HG03439 (cell line): ENCODE data around the gene BICRA.

Source experiments
- ATAC-seq: cut with Tn5 transposase; IDR thresholded peaks from one replicate; pipeline ENCODE4 v1.9.1; 2021; ENCODE audit warnings: mild to moderate bottlenecking, moderate library complexity; ENCODE audit not compliant: unreplicated experiment

BICRA gene

DNA sequence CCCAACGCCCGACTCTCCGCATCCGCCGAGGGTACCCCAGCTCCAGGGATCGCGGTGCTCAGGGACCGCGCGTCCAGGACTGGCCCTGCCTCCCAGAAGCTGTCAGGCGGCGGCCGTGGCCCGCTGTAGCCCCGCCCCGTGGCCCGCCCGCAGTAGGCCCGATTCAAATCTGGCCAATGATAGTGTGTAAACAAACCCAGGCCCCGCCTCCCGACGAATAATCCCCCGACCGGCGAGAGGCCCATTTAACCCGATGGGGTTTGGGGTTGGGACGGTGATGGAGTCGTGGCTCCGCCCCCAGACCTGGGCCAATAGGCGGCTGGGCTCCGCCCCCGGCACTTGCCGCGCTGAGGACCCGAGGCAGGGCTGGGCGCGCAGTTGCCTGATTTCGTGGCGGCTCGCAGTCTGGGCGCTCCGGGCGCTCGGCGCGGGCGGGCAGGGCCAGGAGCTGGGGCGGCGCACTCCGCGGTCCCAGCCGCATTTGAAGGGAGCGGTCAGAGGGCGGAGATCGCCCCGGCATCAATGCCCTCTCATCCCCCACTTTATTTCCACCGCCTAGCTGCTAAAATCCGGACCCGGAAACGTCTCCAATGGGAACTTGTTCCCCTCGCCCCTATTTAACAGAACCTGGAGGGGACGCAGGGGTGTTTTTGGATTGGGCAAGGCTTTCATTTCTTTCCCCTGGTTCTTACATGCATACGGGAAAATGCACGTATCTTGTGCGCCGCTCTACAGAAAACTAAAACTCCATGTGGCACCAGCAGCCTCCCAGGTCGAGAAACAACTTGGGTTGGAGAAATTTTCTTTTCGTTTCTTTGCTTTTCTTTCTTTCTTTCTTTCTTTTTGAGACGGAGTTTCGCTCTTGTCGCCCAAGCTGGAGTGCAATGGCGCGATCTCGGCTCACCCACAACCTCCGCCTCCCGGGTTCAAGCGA, 8.4 kb upstream of the BICRA start:
- ATAC-seq, result peak; percentile 93

DNA sequence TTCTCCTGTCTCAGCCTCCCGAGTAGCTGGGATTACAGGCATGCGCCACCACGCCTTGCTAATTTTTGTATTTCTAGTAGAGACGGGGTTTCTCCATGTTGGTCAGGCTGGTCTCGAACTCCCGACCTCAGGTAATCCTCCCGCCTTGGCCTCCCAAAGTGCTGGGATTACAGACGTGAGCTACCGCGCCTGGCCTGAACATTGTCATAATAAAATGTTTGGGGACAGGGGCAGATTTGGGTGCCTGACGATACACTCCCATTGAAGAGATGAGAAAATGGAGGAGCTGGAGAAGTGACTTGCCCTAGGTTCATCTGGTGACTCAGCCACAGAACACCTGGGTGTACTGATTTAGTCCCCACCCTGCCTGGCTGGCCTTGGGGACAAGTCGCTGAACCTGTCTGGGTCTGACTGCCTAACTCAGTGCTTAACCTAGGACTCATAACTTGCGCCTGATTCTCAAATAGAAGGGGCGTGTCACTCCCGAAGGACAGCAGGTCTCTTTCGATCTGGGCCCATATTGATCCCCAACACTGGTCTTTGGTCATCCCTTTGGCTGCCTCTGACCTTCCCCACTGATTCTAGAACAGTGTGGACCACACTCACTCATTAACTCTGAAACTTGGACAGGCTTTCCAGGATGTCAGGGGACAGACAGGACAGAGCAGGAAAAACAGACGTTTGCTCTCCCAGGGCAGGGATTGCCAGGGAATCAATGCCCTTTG, 7.6 kb upstream of the BICRA start:
- no peak for ATAC-seq

DNA sequence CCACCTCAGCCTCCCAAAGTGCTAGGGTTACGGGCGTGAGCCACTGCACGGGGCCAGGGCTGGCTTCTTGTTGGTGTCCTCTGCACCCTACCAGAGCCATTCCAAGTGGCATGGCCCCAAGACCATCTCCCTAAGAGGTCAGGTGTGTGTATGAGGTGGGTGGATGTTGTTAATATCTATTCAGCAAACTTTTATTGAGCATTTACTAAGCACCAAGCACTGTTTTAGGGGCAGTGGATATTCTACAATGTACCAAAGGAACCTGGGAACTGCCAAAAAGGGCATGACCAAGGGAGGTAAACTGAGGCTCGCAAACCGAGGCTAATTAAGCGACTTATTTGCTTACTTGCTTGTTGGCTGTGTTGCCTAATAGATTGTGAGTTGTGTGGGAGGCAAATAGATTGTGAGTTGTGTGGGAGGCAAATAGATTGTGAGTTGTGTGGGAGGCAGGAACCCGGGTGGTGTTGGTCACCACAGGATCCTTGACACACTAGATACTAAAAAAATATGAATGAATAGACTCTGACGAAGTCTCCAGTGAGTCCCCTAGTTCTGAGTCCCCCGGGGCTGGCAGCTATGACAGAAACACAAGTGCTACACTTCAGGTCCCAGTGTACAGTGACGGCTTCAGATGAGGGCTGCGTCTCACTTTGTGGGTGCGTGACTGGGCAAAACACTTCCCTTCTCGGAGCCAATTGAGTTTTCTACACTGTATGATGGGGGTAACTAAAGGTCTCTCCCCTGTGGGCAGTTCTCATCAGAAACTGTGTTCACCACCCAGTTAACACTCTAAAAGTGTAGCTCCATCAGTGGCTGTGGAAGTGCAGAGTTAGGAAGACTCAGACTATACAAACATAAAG, 5.0 kb upstream of the BICRA start:
- ATAC-seq, result no peak

DNA sequence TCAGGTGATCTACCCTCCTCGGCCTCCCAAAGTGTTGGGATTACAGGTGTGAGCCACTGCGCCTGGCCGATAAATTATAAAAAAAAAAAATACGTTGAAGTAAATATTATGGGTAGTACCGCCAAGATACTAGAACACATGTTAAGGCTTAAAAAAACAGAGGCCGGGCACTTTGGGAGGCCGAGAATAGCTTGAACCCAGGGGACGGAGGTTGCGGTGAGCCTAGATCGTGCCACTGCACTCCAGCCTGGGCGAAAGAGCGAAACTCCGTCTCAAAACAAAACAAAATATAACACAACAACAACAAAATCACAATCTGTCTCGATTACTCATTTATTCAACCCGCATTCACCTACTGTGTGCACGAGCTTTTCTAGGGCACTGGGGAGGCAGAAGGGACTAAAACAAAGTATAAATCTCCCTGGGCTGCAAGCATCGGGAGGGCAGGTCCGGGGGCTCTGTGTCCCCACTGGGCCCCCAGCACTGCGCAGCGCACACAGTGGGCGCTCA, 1.3 kb upstream of the BICRA start:
- ATAC-seq, result no peak

DNA sequence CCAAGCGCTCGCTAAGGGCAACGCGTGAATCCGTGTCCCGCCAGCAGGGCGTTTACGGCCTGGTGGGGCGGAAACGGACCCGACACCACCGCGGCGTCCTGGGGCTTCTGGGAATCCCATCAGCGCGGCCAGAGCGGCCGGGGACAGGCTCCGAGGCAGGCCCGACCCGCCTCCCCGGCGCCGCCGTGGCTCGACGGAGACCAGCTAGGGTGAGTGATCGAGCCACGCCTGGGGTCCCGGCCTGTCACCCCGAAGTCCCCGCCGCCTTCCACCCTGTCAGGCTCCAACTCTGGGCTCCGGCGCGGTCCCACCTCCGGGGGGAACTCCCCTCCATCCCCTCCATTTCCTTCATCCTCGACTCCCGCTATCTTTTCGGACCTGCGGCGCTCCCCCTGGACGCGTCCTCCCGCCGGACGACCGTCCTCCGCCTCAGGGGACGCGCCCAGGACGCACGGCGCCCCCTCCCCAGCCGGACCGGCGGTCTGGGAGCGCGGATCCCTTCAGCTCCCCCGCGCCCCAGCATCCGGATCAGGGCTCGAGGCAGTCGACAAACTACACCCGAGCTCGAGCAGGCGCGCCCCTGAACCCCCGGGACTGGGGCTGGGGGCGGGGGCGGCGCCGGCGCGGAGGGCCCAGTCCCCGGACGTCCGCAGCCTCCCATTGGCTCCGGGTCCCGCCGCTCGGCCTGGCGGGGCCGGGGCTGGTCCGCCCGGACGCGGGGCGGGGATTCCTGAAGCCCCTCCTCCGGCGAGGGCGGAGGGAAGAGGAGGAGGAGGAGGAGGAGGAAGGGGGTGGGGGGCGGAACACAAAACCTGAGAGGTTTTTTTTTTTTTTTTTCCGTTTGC, 638 bp upstream of the BICRA start:
- ATAC-seq, result peak; percentile 75

DNA sequence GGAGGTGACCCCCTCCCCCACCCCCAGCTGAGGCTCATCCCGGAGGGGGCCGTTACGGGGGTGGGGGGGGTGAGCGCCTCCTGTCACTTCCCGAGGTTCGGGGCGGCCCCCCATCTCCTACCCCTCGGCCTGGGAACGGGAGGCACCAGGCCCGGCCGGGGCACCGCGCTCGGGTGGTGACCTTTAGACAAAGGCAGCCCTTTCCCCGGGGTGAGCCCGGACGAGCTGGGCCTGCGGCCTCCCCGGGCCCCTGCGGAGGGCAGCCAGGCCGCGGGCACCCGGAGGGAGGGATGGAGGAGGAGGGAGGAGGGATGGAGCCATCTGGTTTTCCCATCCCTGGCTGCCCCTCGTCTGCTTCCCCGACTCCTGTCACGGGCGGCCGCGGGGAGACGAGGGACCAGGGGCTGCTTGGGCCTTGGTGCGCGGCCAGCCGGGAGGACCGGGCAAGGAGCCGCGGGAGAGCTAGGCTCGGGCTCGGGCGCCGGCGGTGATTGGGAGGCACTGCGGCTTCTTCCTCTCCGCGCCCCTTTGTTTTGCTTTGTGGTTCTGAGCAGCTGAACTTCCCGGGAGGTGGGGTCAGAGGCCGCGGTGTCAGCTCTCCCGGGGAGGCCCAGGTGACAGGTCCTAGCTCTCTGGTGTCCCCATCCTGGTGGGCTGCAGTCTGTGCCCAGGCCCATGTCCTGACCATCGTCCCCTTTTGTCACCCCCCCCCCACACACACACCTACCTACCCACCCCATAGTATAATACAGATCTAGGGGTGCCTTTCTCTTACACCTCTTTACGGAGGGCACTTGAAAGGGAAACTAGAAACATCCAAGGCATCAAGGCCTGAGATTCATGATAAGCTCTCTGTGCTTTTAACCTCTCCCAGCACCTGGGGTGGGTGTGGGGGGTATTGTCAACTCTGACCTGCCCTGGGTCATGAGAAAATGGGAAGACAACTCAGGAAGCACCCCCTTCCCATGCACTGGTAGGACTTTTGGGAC, 1.3 kb downstream of the BICRA start:
- no peak for ATAC-seq

DNA sequence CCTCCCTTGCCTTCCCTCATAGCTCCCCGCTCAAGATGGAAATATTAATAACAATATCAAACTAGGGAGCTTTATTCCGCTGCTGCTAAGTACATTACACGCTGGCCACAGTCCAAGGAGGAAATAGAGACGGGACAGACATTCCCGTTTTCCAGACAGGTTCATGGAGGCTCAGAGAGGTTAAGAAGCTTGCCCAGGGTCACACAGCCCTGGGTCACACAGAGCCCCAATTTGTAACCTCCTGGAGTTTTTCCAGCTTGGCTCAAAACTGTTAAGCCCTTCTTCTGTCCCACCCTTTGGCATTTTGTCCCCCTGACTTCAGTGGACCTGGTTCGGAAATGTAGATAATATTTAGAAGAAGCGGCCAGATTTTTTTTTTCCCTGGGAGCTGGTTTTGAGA, 2.0 kb downstream of the BICRA start:
- ATAC-seq, result no peak

DNA sequence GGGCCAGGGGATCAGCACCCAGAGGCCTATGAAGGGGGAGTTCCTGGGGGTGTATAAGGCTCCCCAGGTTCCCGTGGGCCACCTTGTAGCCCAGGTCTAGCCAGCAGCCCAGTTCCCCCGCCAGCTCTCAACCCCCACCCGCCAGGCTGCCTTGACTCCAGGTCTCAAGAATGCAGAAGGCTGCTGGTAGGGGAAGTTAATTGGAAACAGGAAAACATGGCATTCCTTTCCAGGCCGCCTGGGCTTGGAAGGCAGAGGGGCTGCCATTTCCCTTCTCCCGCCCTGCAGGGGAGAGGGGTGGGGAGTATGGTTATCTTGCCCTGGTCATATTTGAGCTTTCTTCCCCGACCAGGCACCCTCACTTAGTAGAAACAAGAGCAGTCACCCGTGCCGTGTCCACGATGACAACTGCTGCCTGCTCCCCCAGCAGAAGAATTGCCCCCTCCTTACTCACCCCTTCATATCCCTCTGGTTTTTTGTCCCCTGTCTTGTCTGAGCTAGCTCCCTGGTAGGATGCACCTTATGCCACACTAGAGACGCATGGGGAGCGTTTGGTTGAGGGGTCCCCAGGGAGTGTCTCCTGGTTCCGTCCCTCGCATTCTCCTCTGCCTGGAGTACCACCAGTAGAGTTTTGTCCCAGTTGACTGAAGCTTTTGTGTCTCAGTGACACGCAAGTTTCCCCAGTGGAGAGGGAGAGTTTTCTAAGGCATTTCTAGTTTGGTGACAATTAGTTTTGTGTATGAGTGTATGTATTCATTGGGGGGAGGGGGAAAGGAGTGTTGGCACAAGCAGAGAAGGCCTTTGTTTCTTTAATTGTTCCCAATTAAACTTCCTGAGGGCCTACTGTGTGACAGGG, 4.5 kb downstream of the BICRA start:
- no peak for ATAC-seq

DNA sequence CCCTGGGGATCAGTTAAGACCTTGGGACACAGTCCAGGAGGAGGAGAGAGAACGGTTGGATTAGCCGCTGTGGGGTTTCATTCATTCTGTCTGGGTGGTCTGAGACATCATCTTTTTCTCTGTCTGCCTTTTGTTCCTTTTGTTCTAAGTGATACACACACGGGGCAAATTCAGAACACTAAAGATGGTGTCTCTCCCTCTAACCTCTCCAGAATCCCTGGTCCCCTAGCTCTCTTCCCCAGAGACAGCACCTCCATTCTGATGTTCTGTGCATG, 5.0 kb downstream of the BICRA start:
- no peak for ATAC-seq

DNA sequence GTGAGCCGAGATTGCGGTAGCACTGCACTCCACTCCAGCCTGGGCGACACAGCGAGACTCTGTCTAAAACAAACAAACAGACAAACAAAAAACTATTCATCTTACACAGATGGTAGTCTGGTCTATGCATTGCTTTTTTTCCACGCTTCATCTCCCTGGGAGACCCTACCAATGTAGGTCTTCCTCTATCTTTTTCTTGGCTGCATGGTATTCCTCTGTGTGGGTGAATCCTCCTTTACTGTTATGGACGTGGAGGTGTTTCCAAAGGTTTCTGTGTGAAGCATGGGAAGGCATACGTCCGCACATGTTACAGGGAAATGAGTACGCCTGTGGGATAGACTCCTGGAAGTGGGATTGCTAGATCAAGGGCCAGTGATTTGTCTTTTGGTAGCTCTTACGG, 5.6 kb downstream of the BICRA start:
- ATAC-seq, result no peak

DNA sequence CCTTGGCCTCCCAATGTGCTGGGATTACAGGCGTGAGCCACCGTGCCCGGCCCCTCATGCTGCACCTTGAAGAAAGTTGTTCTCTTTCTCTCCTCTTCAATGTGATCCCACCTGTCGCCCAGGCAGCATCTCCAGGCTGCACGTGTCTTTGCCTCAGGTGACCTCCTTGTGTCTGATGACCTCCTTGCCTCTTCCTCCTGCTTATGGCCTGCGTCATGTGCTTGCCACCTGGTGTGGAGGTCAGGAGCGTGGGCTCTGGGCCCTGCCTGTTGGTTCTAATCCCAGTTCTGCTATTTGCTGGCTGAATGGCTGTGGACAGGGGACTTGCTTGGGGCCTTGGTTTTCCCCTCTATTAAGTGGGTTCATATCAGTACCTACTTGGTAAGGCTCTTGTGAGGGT, 6.3 kb downstream of the BICRA start:
- no peak for ATAC-seq

DNA sequence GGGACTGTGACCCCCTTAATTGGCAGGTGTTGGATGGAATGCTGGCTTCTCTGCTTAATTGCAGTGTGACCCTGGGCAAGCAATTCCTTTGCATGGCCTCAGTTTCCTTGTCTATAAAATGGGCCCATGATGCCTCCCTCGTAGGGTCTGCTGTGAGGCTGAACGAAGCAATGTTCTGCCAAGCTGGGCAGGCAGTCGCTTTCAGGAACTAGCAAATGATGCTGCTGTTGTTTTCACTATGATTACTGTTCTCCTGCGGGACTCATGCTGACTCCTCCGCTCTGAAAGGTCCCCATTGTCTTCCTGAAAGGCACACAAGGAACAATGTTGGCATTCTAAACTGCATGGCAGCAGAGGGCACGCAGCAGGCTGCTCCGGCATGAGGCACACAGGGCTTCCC, 6.8 kb downstream of the BICRA start:
- ATAC-seq, result no peak

DNA sequence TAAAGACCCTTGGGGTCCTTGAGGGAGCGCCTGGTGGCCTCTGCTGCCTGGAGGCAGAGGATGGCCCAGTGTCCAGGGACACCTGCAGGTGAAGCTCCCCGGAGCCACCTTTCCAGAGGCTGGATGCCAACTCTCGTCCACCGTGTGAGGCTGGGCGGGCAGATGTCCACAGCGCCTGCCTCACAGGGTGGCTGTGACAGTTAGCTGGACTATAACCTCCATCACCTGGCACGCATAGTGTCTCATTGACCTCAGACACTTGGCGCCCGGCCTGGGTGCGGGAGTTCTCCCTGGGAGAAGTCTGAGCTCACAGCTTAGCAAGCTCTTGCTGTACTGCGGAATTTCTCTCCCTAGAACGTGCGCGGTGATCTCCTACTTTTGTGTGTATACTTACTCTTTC, 9.8 kb downstream of the BICRA start:
- no peak for ATAC-seq

DNA sequence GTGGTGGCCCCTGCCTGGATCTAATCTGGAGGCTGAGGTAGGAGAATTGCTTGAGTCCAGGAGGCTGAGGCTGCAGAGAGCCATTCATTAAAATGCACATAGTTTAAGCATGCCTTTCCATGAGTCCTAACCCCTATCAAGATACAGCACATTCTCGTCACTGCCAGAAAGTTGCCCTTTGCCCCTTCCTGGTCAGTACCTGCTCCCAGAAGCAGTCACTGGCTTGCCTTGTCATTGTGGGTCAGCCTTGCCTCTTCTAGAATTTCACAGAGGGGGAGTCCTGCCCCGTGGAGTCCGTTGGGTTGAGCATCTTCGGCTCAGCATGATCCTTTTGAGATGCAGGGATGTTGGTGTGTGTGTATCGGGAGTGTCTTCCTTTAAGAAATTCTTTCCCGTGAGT, 10.8 kb downstream of the BICRA start:
- no peak for ATAC-seq

DNA sequence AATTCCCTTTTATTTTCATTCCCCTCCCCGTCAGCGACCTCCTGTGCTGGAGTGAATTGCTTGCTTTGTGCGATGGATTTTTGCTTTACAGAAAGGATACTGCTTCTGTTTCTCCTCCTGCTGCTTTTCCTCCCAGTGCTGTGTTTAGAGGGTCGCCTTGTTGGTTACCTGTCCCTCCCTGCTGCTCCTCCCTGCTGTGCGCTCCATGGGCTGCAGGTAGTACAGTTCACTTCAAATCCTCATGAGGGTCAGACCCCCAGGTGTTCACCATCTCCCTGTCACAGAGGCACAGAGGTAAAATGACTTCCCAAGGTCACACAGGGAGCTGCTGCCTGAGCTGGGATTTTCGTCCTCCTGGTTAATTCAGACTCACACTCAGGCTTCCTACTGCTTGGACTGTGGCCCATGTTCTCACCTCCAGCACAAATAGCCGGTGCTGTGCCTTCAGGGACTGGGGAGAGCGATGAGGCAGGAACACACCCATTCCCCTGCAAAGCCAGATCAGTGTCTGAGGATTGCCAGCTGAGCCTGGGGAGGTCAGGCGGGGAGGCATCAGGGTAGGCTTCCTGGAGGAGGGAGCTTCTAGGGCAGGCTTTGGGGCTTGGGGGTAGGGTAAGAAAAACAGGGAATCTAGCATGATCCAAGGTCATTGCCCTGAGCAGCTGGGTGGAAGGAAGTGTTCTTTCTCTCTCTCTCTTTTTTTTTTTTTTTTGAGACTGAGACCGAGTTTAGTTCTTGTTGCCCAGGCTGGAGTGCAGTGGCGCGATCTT, 14.4 kb downstream of the BICRA start:
- no peak for ATAC-seq

DNA sequence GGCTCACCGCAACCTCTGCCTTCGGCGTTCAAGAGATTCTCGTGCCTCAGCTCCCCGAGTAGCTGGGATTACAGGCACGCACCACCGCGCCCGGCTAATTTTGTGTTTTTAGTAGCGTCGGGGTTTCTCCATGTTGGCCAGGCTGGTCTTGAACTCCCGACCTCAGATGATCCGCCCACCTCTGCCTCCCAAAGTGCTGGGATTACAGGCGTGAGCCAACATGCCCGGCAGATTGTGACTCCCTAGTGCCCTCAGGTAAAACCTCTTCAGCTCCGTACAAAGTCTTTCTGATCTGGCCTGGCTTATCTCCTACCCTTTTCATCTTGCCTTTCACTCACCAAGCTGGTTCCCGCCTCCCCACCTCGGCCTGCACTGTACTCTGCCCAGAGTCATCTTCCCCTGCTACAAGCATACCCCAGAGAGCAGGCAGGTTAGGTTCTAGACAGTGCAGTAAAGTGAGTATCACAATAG, 15.0 kb downstream of the BICRA start:
- ATAC-seq, result no peak

DNA sequence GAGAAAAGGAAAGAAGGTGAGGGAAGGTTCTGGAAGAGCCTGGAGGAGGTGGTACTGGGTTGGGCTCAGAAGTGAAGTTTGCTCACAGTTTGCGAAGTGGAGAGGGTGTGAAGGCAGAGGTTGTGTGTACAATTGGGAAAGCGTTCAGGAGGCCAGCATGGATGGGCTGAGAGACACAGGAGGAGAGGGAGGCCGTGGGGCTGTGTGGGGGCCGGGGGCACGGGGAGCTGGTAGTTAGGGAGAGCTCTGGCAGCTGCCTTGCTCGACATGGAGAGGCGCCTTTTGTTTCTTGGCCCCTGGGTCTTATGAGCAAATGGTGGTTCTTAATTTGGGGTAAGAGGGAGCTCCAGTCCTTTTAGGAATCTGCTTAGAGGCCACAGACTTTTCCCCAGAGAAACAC, 16.7 kb downstream of the BICRA start:
- no peak for ATAC-seq
